A549 (cell line): Measurements from ENCODE around the gene GRAMD1A. TPM values are rescaled to one million over a fixed set of nuclear protein-coding genes. Genes with fewer than 3 reads are reported as not detected.

Experiments used
- ATAC-seq, 2 experiments: fragments of 200-7000 bp in 1 of 2; fragments of >200 bp in 1 of 2; cut with Nextera tagmentation in 1 of 2; cut with Tn5 transposase in 1 of 2; 3 replicates each; pipeline versions ENCODE4 v1.8.0 to v1.9.1; 2018 to 2020; ENCODE audit warnings: mild to moderate bottlenecking in 1 of 2, moderate library complexity in 1 of 2
- CTCF ChIA-PET: fragments of 300-600 bp; sonication (Branson Sonifier 250); formaldehyde crosslinking; extraction: SDS; loops from one replicate; lab custom pipeline; 2021; ENCODE audit warnings: antibody characterized with exemption, inconsistent platforms; lab: Yijun Ruan, JAX
- POLR2A ChIA-PET: fragments of 350-600 bp; formaldehyde crosslinking; extraction: SDS; loops from one replicate; lab custom pipeline; 2021; ENCODE audit warnings: antibody characterized with exemption, inconsistent platforms; lab: Yijun Ruan, JAX
- DNase-seq, 2 experiments: peaks; one replicate each; pipeline versions ENCODE4 v3.0.0 to v3.0.0-alpha.2; 2011 to 2016; ENCODE audit warnings: low read depth in 1 of 2, low spot score in 1 of 2
- FAIRE-seq: peaks from 2 replicates; lab custom pipeline; 2011; peaks lifted over from hg19 to GRCh38; lab: Jason Lieb, UNC
- H3K27ac ChIP-seq, 2 experiments: fragments of >200 bp; sonication (Bioruptor Twin); formaldehyde crosslinking; 3 replicates each; pipeline ENCODE4 v1.5.1; 2016 to 2017
- H3K4me1 ChIP-seq: fragments of >200 bp; sonication (Bioruptor Twin); formaldehyde crosslinking; 3 replicates; pipeline ENCODE4 v1.6.1; 2016
- H3K4me2 ChIP-seq: fragments of >200 bp; sonication (Bioruptor Twin); formaldehyde crosslinking; 3 replicates; pipeline ENCODE4 v1.6.1; 2016
- H3K4me3 ChIP-seq: fragments of >200 bp; sonication (Bioruptor Twin); formaldehyde crosslinking; 3 replicates; pipeline ENCODE4 v1.5.1; 2016
- H3K9me3 ChIP-seq: fragments of >200 bp; sonication (Bioruptor Twin); formaldehyde crosslinking; 3 replicates; pipeline ENCODE4 v1.6.1; 2016
- BHLHE40 ChIP-seq: IDR thresholded peaks from 2 replicates; pipeline ENCODE4 v1.6.1; 2012; ENCODE audit warnings: low read depth, low read length, inconsistent platforms
- CBX2 ChIP-seq: fragments of 200-600 bp; sonication (generic); IDR thresholded peaks from 2 replicates; pipeline ENCODE4 v1.6.1; 2016; ENCODE audit warnings: low read depth, mild to moderate bottlenecking, borderline replicate concordance
- CEBPB ChIP-seq, 2 experiments: fragments of >200 bp in 1 of 2; sonication (Bioruptor Twin) in 1 of 2; formaldehyde crosslinking in 1 of 2; IDR thresholded peaks; 2 replicates each; pipeline ENCODE4 v1.6.1; 2012 to 2016
- CHD2 ChIP-seq: fragments of 150-350 bp; IDR thresholded peaks from 2 replicates; pipeline ENCODE4 v1.6.1; 2014; ENCODE audit warnings: low read length; ENCODE audit not compliant: partially characterized antibody
- CTCF ChIP-seq: fragments of >200 bp; sonication (Bioruptor Twin); formaldehyde crosslinking; IDR thresholded peaks from 3 replicates; pipeline ENCODE4 v1.5.1; 2016
- EHMT2 ChIP-seq: fragments of 200-600 bp; sonication (generic); IDR thresholded peaks from 2 replicates; pipeline ENCODE4 v1.6.1; 2016; ENCODE audit warnings: antibody characterized with exemption, low read depth, mild to moderate bottlenecking, moderate library complexity
- ESRRA ChIP-seq: fragments of 150-350 bp; IDR thresholded peaks from 2 replicates; pipeline ENCODE4 v1.6.1; 2014; ENCODE audit warnings: mild to moderate bottlenecking, low read length, borderline replicate concordance
- HOXB13 ChIP-seq: fragments of 250-450 bp; sonication (Bioruptor Pico); IDR thresholded peaks from 2 replicates; pipeline ENCODE4 v1.5.0; 2020; ENCODE audit warnings: low read depth, mild to moderate bottlenecking, moderate library complexity
- JUNB ChIP-seq: fragments of >200 bp; sonication (Bioruptor Twin); formaldehyde crosslinking; IDR thresholded peaks from 2 replicates; pipeline ENCODE4 v1.6.1; 2016
- KDM5A ChIP-seq: fragments of 200-600 bp; sonication (generic); IDR thresholded peaks from 2 replicates; pipeline ENCODE4 v1.6.1; 2016; ENCODE audit warnings: antibody characterized with exemption, mild to moderate bottlenecking
- MAFK ChIP-seq: fragments of 450-650 bp; IDR thresholded peaks from 2 replicates; pipeline ENCODE4 v1.6.1; 2014; ENCODE audit not compliant: partially characterized antibody
- MAX ChIP-seq: IDR thresholded peaks from 2 replicates; pipeline ENCODE4 v1.6.1; 2012
- MYC ChIP-seq: IDR thresholded peaks from 2 replicates; pipeline ENCODE4 v1.6.1; 2012; ENCODE audit warnings: mild to moderate bottlenecking, inconsistent platforms, low read length, improper control_type of control experiment, borderline replicate concordance
- NFE2L2 ChIP-seq: fragments of 150-350 bp; conservative IDR thresholded peaks from 2 replicates; pipeline ENCODE4 v1.6.1; 2014; ENCODE audit warnings: low read length
- POLR2A ChIP-seq: IDR thresholded peaks from 2 replicates; pipeline ENCODE4 v1.6.1; 2012; ENCODE audit warnings: mild to moderate bottlenecking, low read length
- POLR2AphosphoS2 ChIP-seq: conservative IDR thresholded peaks from 2 replicates; pipeline ENCODE4 v1.6.1; 2012; ENCODE audit warnings: low read length, improper control_type of control experiment, inconsistent platforms
- RCOR1 ChIP-seq: fragments of 150-350 bp; IDR thresholded peaks from 2 replicates; pipeline ENCODE4 v1.6.1; 2014; ENCODE audit warnings: antibody characterized with exemption, low read length, low read depth
- REST ChIP-seq: fragments of 200-600 bp; sonication (generic); IDR thresholded peaks from 2 replicates; pipeline ENCODE4 v1.6.1; 2016; ENCODE audit warnings: antibody characterized with exemption, mild to moderate bottlenecking, moderate library complexity
- SMC3 ChIP-seq: fragments of >200 bp; sonication (Bioruptor Twin); formaldehyde crosslinking; IDR thresholded peaks from 3 replicates; pipeline ENCODE4 v1.6.1; 2018; ENCODE audit warnings: inconsistent platforms
- SREBF2 ChIP-seq: fragments of 450-650 bp; IDR thresholded peaks from 2 replicates; pipeline ENCODE4 v1.6.1; 2014; ENCODE audit warnings: mild to moderate bottlenecking, moderate library complexity
- ZC3H11A ChIP-seq: fragments of 450-650 bp; IDR thresholded peaks from 2 replicates; pipeline ENCODE4 v1.6.1; 2014; ENCODE audit warnings: antibody characterized with exemption, mild to moderate bottlenecking
- WGBS: methylation state at CpG from one replicate; pipeline ENCODE4 v1.1.6; 2017; ENCODE audit errors: missing lambda C conversion rate; 5-methylcytosine and 5-hydroxymethylcytosine counted together
- polyA plus RNA-seq, 4 experiments: library from polyadenylated mRNA; depleted of rRNA in 3 of 4; stranded (reverse); fragments of >200 nt; fragmentation: RNase III in 1 of 4; extraction: RNeasy Plus Mini Kit Qiagen cat#74134 plus additional on column Dnase treatment in 1 of 4; gene quantifications; 2 replicates in 3 of 4; 3 replicates in 1 of 4; pipeline ENCODE4 v1.2.3, GENCODE V29; 2011 to 2017

The GRAMD1A gene
- polyA plus RNA-seq, 2 of the 4 experiments (the other 2 are of a cell fraction): 128 to 184 TPM

- TF ChIP-seq MYC (no peak), MAFK (no peak), BHLHE40 (no peak), ESRRA (no peak), CBX2 (no peak), CEBPB (IDR thresholded peaks at IDR 0.05) (no peak), SMC3 (no peak), CHD2 (no peak), RCOR1 (no peak), KDM5A (no peak; the same call in 1 of the 2 replicates), POLR2A (no peak), POLR2AphosphoS2 (no peak)
- peak in 1 of 2 experiments; percentile 59 for DNase-seq
- peaks cover 18% of the 10 kb centered on the region for H3K4me1 ChIP-seq
- no peak overlapping the region for H3K4me3 ChIP-seq
- ATAC-seq: no peak
- no peak overlapping the region for H3K27ac ChIP-seq
- ChIA-PET CTCF (interaction anchor here (0.9 to 61.4 kb wide), 5 partner anchors 35 to 166 kb away, joined by 4 to 1860 read pairs (median 69); partner anchors contain the start of genes GRAMD1A, LGI4 and SCN1B), POLR2A (no interaction called here)
- peaks cover 39% of the 10 kb centered on the region for H3K9me3 ChIP-seq
- WGBS: 52% methylated on average over 3 of the region's 3 CpGs
- no peak overlapping the region for H3K4me2 ChIP-seq
- peak; percentile 23 for FAIRE-seq
Measured at GRCh38 chr19:34976611-34977010, 23.5 kb upstream of the GRAMD1A start.

GRCh38 chr19:34979819-34980640 lies 20.1 kb upstream of the GRAMD1A start:
- DNase-seq: no peak
- ATAC-seq: peak; percentile 49 to 57; a peak in 4 of 6 replicates
- Histone ChIP-seq H3K9me3 (peaks cover 46% of the 10 kb centered on the region), H3K4me1 (peaks cover 1% of the 10 kb centered on the region; the same call in 1 of the 3 replicates), H3K4me3 (no peak overlapping the region)
- ChIA-PET CTCF (interaction anchor here (0.6 to 61.4 kb wide), 6 partner anchors 32 to 340 kb away, joined by 3 to 1860 read pairs (median 6); partner anchors contain the start of genes GRAMD1A and SCN1B), POLR2A (interaction anchor here (0.7 to 1.1 kb wide), 4 partner anchors 9 to 26 kb away, joined by 3 to 4 read pairs (median 3); no protein-coding TSS in a partner anchor)
- TF ChIP-seq EHMT2: no peak
- TF ChIP-seq HOXB13 (CRISPR knock-in tag): no peak
- no peak for TF ChIP-seq CTCF
- no peak for TF ChIP-seq SREBF2
- TF ChIP-seq ZC3H11A: no peak
- TF ChIP-seq, all 56 proteins: peak for 0
- 65% methylated on average over 12 of the region's 12 CpGs for WGBS
- Histone ChIP-seq H3K27ac (no peak overlapping the region), H3K4me2 (no peak overlapping the region)
- FAIRE-seq: no peak

- DNase-seq (no peak), FAIRE-seq (peak; percentile 74), ATAC-seq (no peak)
- 65% methylated on average over 5 of the region's 5 CpGs for WGBS
- Histone ChIP-seq H3K4me3 (no peak overlapping the region), H3K27ac (no peak overlapping the region), H3K4me1 (no peaks in the 10 kb centered on the region), H3K4me2 (no peak overlapping the region), H3K9me3 (peaks cover 47% of the 10 kb centered on the region)
- TF ChIP-seq MAFK (peak; percentile 83), MAX (no peak), REST (no peak), NFE2L2 (peak; percentile 79), JUNB (no peak)
- ChIA-PET POLR2A (no interaction called here), CTCF (interaction anchor here (5.8 to 61.4 kb wide), 3 partner anchors 9 to 61 kb away, joined by 40 to 1860 read pairs (median 67); partner anchors contain the start of genes GRAMD1A and SCN1B)
Measured at GRCh38 chr19:34982275-34982674, 17.8 kb upstream of the GRAMD1A start.
